ENCODE data around the gene OBSCN. TPM values are rescaled to one million over a fixed set of nuclear protein-coding genes. Genes with fewer than 3 reads are reported as not detected.

OBSCN gene
- total and polyA plus RNA-seq, 2 experiments from 2014 or later, result 1.1 to 5.2 TPM

- Histone ChIP-seq H3K27me3 (replicated peaks; ENCODE audit: insufficient read depth) (no peaks in the 10 kb centered on the region), H3K4me1 (ENCODE audit: insufficient read depth) (no peaks in the 10 kb centered on the region), H3K9me2 (ENCODE audit: insufficient read depth) (no peaks in the 10 kb centered on the region), H3K4me3 (peak overlapping the region; percentile 78), H3K4me2 (ENCODE audit: unreplicated experiment) (peak overlapping the region; percentile 87), H3K9ac (peak overlapping the region; percentile 81), H4K20me1 (ENCODE audit: insufficient read depth) (no peaks in the 10 kb centered on the region), H3K79me2 (ENCODE audit: insufficient read depth) (no peaks in the 10 kb centered on the region), H2AFZ (peak overlapping the region; percentile 78), H3F3A (ENCODE audit: insufficient read depth) (no peaks in the 10 kb centered on the region), H3K9me3 (ENCODE audit: low read depth) (no peaks in the 10 kb centered on the region), H3K36me3 (ENCODE audit: low read depth) (no peaks in the 10 kb centered on the region), H3K27ac (no peak overlapping the region)
- DNase-seq, result peak; percentile 22
- WGBS, 2 experiments (ENCODE audit: low coverage in 1 of 2, low lambda C conversion rate in 2 of 2, missing lambda C conversion rate in 2 of 2), result 23 to 40% methylated on average over 31 to 49 of the region's 49 CpGs
- TF ChIP-seq EZH2phosphoT487 (IDR thresholded peaks at IDR 0.05; ENCODE audit: insufficient read depth, low read depth), result no peak
- no peak for TF ChIP-seq EZH2 (IDR thresholded peaks at IDR 0.05; ENCODE audit: insufficient read depth, poor library complexity, severe bottlenecking)
- in situ Hi-C loops (cut with MboI), result no loop called here
Measured at GRCh38 chr1:228276174-228276831, 68.5 kb downstream of the OBSCN start.

- no peaks in the 10 kb centered on the region for H3K36me3 ChIP-seq (ENCODE audit: low read depth)
- no peak for DNase-seq
- no peaks in the 10 kb centered on the region for H3K79me2 ChIP-seq (ENCODE audit: insufficient read depth)
- no peak overlapping the region for H3K4me3 ChIP-seq
- no peaks in the 10 kb centered on the region for H4K20me1 ChIP-seq (ENCODE audit: insufficient read depth)
- in situ Hi-C loops (cut with MboI), result no loop called here
- H2AFZ ChIP-seq, result no peak overlapping the region
- WGBS, 2 experiments (ENCODE audit: low coverage in 1 of 2, low lambda C conversion rate in 2 of 2, missing lambda C conversion rate in 2 of 2), result 82 to 84% methylated on average over 25 of the region's 25 CpGs
- H3K9me2 ChIP-seq (ENCODE audit: insufficient read depth), result no peaks in the 10 kb centered on the region
- no peak overlapping the region for H3K27ac ChIP-seq
- no peaks in the 10 kb centered on the region for H3K9me3 ChIP-seq (ENCODE audit: low read depth)
- no peaks in the 10 kb centered on the region for H3F3A ChIP-seq (ENCODE audit: insufficient read depth)
- TF ChIP-seq EZH2 (IDR thresholded peaks at IDR 0.05; ENCODE audit: insufficient read depth, poor library complexity, severe bottlenecking) (no peak), EZH2phosphoT487 (IDR thresholded peaks at IDR 0.05; ENCODE audit: insufficient read depth, low read depth) (no peak)
- no peak overlapping the region for H3K9ac ChIP-seq
- no peak overlapping the region for H3K4me2 ChIP-seq (ENCODE audit: unreplicated experiment)
- H3K27me3 ChIP-seq (replicated peaks; ENCODE audit: insufficient read depth), result no peaks in the 10 kb centered on the region
- no peaks in the 10 kb centered on the region for H3K4me1 ChIP-seq (ENCODE audit: insufficient read depth)
Measured at GRCh38 chr1:228276901-228277490, 69.2 kb downstream of the OBSCN start.

GRCh38 chr1:228277491-228278431, 69.9 kb downstream of the OBSCN start:
- Histone ChIP-seq H4K20me1 (ENCODE audit: insufficient read depth) (no peaks in the 10 kb centered on the region), H3F3A (ENCODE audit: insufficient read depth) (no peaks in the 10 kb centered on the region), H3K4me1 (ENCODE audit: insufficient read depth) (no peaks in the 10 kb centered on the region), H3K27ac (no peak overlapping the region), H2AFZ (no peak overlapping the region), H3K36me3 (ENCODE audit: low read depth) (no peaks in the 10 kb centered on the region), H3K9ac (no peak overlapping the region), H3K27me3 (replicated peaks; ENCODE audit: insufficient read depth) (no peaks in the 10 kb centered on the region), H3K79me2 (ENCODE audit: insufficient read depth) (no peaks in the 10 kb centered on the region), H3K9me3 (ENCODE audit: low read depth) (no peaks in the 10 kb centered on the region), H3K9me2 (ENCODE audit: insufficient read depth) (no peaks in the 10 kb centered on the region), H3K4me2 (ENCODE audit: unreplicated experiment) (no peak overlapping the region), H3K4me3 (no peak overlapping the region)
- in situ Hi-C loops (cut with MboI), result no loop called here
- no peak for DNase-seq
- no peak for TF ChIP-seq EZH2phosphoT487 (IDR thresholded peaks at IDR 0.05; ENCODE audit: insufficient read depth, low read depth)
- no peak for TF ChIP-seq EZH2 (IDR thresholded peaks at IDR 0.05; ENCODE audit: insufficient read depth, poor library complexity, severe bottlenecking)
- WGBS, 2 experiments (ENCODE audit: low coverage in 1 of 2, low lambda C conversion rate in 2 of 2, missing lambda C conversion rate in 2 of 2), result 91 to 94% methylated on average over 32 to 36 of the region's 36 CpGs

- Histone ChIP-seq H3K4me3 (no peak overlapping the region), H3K9me2 (ENCODE audit: insufficient read depth) (no peaks in the 10 kb centered on the region), H3K4me2 (ENCODE audit: unreplicated experiment) (no peak overlapping the region), H3K4me1 (ENCODE audit: insufficient read depth) (no peaks in the 10 kb centered on the region), H3F3A (ENCODE audit: insufficient read depth) (no peaks in the 10 kb centered on the region), H3K36me3 (ENCODE audit: low read depth) (no peaks in the 10 kb centered on the region), H3K9me3 (ENCODE audit: low read depth) (no peaks in the 10 kb centered on the region), H2AFZ (no peak overlapping the region), H3K27me3 (replicated peaks; ENCODE audit: insufficient read depth) (no peaks in the 10 kb centered on the region), H3K9ac (no peak overlapping the region), H3K79me2 (ENCODE audit: insufficient read depth) (no peaks in the 10 kb centered on the region), H4K20me1 (ENCODE audit: insufficient read depth) (no peaks in the 10 kb centered on the region), H3K27ac (no peak overlapping the region)
- no peak for TF ChIP-seq EZH2 (IDR thresholded peaks at IDR 0.05; ENCODE audit: insufficient read depth, poor library complexity, severe bottlenecking)
- TF ChIP-seq EZH2phosphoT487 (IDR thresholded peaks at IDR 0.05; ENCODE audit: insufficient read depth, low read depth), result no peak
- 92 to 94% methylated on average over 19 to 20 of the region's 21 CpGs for WGBS, 2 experiments (ENCODE audit: low coverage in 1 of 2, low lambda C conversion rate in 2 of 2, missing lambda C conversion rate in 2 of 2)
- in situ Hi-C loops (cut with MboI), result no loop called here
- no peak for DNase-seq
Measured at GRCh38 chr1:228278432-228278941, 70.6 kb downstream of the OBSCN start.
